ACC112 (cell line): ENCODE data around the gene DGKB.
A peak's percentile ranks its signal among the peaks of the same experiment; 100 is the strongest.

Experiments used
- H2AFZ ChIP-seq: fragments of 200-600 bp; sonication (generic); one replicate; pipeline ENCODE4 v1.6.0; 2017; ENCODE audit warnings: antibody characterized with exemption, low read length; ENCODE audit not compliant: unreplicated experiment
- H3K27ac ChIP-seq: fragments of 200-600 bp; sonication (generic); 2 replicates; pipeline ENCODE4 v1.5.1; 2014; ENCODE audit warnings: low read depth, mild to moderate bottlenecking, antibody characterized with exemption, low read length, moderate library complexity
- H3K27me3 ChIP-seq: fragments of 200-600 bp; sonication (generic); 2 replicates; pipeline ENCODE4 v1.6.1; 2014; ENCODE audit warnings: mild to moderate bottlenecking, antibody characterized with exemption, low read length, moderate library complexity, mixed read lengths; ENCODE audit not compliant: insufficient read depth
- H3K36me3 ChIP-seq: fragments of 200-600 bp; sonication (generic); 2 replicates; pipeline ENCODE4 v1.6.1; 2016; ENCODE audit warnings: mild to moderate bottlenecking, antibody characterized with exemption, low read length, moderate library complexity, mixed read lengths; ENCODE audit not compliant: insufficient read depth
- H3K4me1 ChIP-seq: fragments of 200-600 bp; sonication (generic); one replicate; pipeline ENCODE4 v1.6.1; 2016; ENCODE audit warnings: low read length, mixed read lengths; ENCODE audit not compliant: insufficient read depth, unreplicated experiment, control insufficient read depth
- H3K4me3 ChIP-seq: fragments of 200-600 bp; sonication (generic); 2 replicates; pipeline ENCODE4 v1.5.1; 2014; ENCODE audit warnings: mild to moderate bottlenecking, low read depth, low read length
- H3K79me2 ChIP-seq: fragments of 200-600 bp; sonication (generic); one replicate; pipeline ENCODE4 v1.6.0; 2016; ENCODE audit warnings: low read length; ENCODE audit not compliant: control insufficient read depth, unreplicated experiment, insufficient read depth

The DGKB gene

GRCh38 chr7:14828053-14828452 lies 74.5 kb downstream of the DGKB start:
- Histone ChIP-seq H3K79me2 (no peaks in the 10 kb centered on the region), H3K4me3 (no peak overlapping the region), H2AFZ (no peak overlapping the region), H3K27ac (no peak overlapping the region), H3K4me1 (no peaks in the 10 kb centered on the region), H3K27me3 (no peaks in the 10 kb centered on the region), H3K36me3 (no peaks in the 10 kb centered on the region)

GRCh38 chr7:14826426-14826825 lies 76.1 kb downstream of the DGKB start:
- H2AFZ ChIP-seq = no peak overlapping the region

GRCh38 chr7:14825912-14826311 lies 76.6 kb downstream of the DGKB start:
- no peak overlapping the region for H2AFZ ChIP-seq
- no peaks in the 10 kb centered on the region for H3K27me3 ChIP-seq
- no peak overlapping the region for H3K27ac ChIP-seq
- H3K4me1 ChIP-seq = peaks cover 15% of the 10 kb centered on the region
- no peak overlapping the region for H3K4me3 ChIP-seq
- no peaks in the 10 kb centered on the region for H3K79me2 ChIP-seq
- no peaks in the 10 kb centered on the region for H3K36me3 ChIP-seq

More at GRCh38 chr7:14826426-14826825, 76.1 kb downstream of the DGKB start:
- Histone ChIP-seq H3K27ac (no peak overlapping the region), H3K36me3 (no peaks in the 10 kb centered on the region), H3K4me3 (no peak overlapping the region), H3K79me2 (no peaks in the 10 kb centered on the region), H3K4me1 (peaks cover 11% of the 10 kb centered on the region), H3K27me3 (no peaks in the 10 kb centered on the region)

- no peak overlapping the region for H3K4me3 ChIP-seq
- H2AFZ ChIP-seq = peak overlapping the region; percentile 63
- H3K4me1 ChIP-seq = peaks cover 15% of the 10 kb centered on the region
- H3K79me2 ChIP-seq = no peaks in the 10 kb centered on the region
- no peaks in the 10 kb centered on the region for H3K27me3 ChIP-seq
- H3K36me3 ChIP-seq = no peaks in the 10 kb centered on the region
- H3K27ac ChIP-seq = peak overlapping the region; percentile 36
Observed at GRCh38 chr7:14822481-14822854, 80.1 kb downstream of the DGKB start.

- Histone ChIP-seq H3K4me1 (peaks cover 15% of the 10 kb centered on the region), H3K27ac (peak overlapping the region; percentile 36), H3K36me3 (no peaks in the 10 kb centered on the region), H2AFZ (peak overlapping the region; percentile 63), H3K27me3 (no peaks in the 10 kb centered on the region), H3K79me2 (no peaks in the 10 kb centered on the region), H3K4me3 (no peak overlapping the region)
Observed at GRCh38 chr7:14821757-14822480, 80.6 kb downstream of the DGKB start.

GRCh38 chr7:14818871-14819270 lies 83.7 kb downstream of the DGKB start:
- Histone ChIP-seq H3K27ac (no peak overlapping the region), H2AFZ (no peak overlapping the region), H3K36me3 (no peaks in the 10 kb centered on the region), H3K79me2 (no peaks in the 10 kb centered on the region), H3K4me1 (peaks cover 15% of the 10 kb centered on the region), H3K27me3 (no peaks in the 10 kb centered on the region), H3K4me3 (no peak overlapping the region)

- peaks cover 15% of the 10 kb centered on the region for H3K4me1 ChIP-seq
- no peak overlapping the region for H3K27ac ChIP-seq
- H3K79me2 ChIP-seq = no peaks in the 10 kb centered on the region
- H3K4me3 ChIP-seq = no peak overlapping the region
- H3K36me3 ChIP-seq = no peaks in the 10 kb centered on the region
- H3K27me3 ChIP-seq = no peaks in the 10 kb centered on the region
- no peak overlapping the region for H2AFZ ChIP-seq
Observed at GRCh38 chr7:14817829-14818614, 84.5 kb downstream of the DGKB start.

GRCh38 chr7:14807507-14807906 lies 95.0 kb downstream of the DGKB start:
- Histone ChIP-seq H3K36me3 (no peaks in the 10 kb centered on the region), H3K27ac (no peak overlapping the region), H3K4me3 (no peak overlapping the region), H2AFZ (no peak overlapping the region), H3K4me1 (no peaks in the 10 kb centered on the region), H3K27me3 (no peaks in the 10 kb centered on the region), H3K79me2 (no peaks in the 10 kb centered on the region)

DNA sequence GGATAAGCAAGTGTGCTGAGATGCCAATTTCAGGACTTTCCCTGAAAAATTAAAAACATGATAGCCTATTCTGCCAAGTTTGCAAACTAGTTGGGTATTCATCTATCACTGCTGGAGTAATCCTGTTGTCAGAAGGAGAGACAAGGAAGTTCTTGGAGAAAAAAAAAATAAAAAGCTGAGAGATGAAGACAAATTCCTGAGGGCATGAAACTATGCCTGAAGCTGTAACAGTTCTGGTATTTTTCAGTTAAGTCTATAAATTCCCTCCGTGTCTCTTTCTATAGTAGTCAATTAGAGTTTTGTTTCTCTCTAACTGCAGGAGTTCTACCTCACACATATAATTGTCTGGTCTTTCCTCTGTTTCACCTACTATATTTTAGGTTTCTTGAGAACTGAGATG lies 95.7 kb downstream of the DGKB start:
- no peaks in the 10 kb centered on the region for H3K79me2 ChIP-seq
- H3K36me3 ChIP-seq = no peaks in the 10 kb centered on the region
- H3K4me1 ChIP-seq = no peaks in the 10 kb centered on the region
- no peak overlapping the region for H2AFZ ChIP-seq
- H3K4me3 ChIP-seq = no peak overlapping the region
- no peaks in the 10 kb centered on the region for H3K27me3 ChIP-seq
- no peak overlapping the region for H3K27ac ChIP-seq

DNA sequence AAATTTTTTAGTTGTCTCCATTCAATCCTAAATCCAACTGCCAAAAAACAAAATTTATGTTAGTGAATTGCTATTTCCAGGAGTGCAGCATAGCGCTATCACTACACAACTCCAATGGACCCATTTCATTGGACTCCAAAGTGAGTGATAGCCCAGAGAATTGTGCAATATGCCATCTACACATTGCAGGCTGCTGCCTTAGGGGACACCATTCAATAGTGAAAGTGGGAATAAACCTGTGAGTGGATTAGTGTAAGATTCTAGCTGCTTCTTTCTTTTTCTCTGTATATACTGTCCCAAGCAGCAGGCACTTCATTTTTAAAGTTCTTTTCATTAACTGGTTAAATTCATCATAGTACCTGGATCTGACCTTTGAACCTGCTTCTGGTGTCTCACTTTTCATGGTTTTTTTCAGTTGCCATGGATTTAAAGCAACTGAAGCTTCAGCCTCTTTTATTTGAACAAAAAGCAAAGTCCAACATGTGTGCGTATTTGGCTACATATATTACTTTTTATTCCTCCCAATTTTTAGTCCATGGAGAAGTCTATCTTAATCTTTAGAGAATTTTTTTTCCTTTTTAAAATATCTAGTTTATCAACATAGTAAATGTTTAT lies 97.3 kb downstream of the DGKB start:
- Histone ChIP-seq H3K36me3 (no peaks in the 10 kb centered on the region), H3K4me1 (no peaks in the 10 kb centered on the region), H3K79me2 (no peaks in the 10 kb centered on the region), H2AFZ (no peak overlapping the region), H3K27ac (no peak overlapping the region), H3K4me3 (no peak overlapping the region), H3K27me3 (no peaks in the 10 kb centered on the region)
